Loucy (cell line): Measurements from ENCODE around the gene SDK2.

ENCODE experiments used
- H2AFZ ChIP-seq: fragments of 200-600 bp; sonication (generic); 2 replicates; pipeline ENCODE4 v1.6.0; 2016; ENCODE audit warnings: antibody characterized with exemption, mild to moderate bottlenecking, low read length, moderate library complexity
- H3F3A ChIP-seq: fragments of 200-600 bp; 2 replicates; pipeline ENCODE4 v1.6.0; 2016; ENCODE audit warnings: antibody characterized with exemption, low read depth, mild to moderate bottlenecking
- H3K27me3 ChIP-seq: fragments of 200-600 bp; sonication (generic); 2 replicates; pipeline ENCODE4 v1.6.1; 2014; ENCODE audit warnings: low read length, mild to moderate bottlenecking; ENCODE audit not compliant: insufficient read depth, poor library complexity, severe bottlenecking
- H3K36me3 ChIP-seq: fragments of 200-600 bp; sonication (generic); 2 replicates; pipeline ENCODE4 v1.6.1; 2016; ENCODE audit warnings: low read length; ENCODE audit not compliant: insufficient read depth
- H3K4me1 ChIP-seq: fragments of 200-600 bp; sonication (generic); 2 replicates; pipeline ENCODE4 v1.5.1; 2014; ENCODE audit warnings: low read length, mild to moderate bottlenecking; ENCODE audit not compliant: insufficient read depth, poor library complexity, severe bottlenecking
- H3K4me2 ChIP-seq: fragments of 200-600 bp; sonication (generic); 2 replicates; pipeline ENCODE4 v1.6.0; 2014; ENCODE audit warnings: antibody characterized with exemption, low read length, low read depth, mild to moderate bottlenecking; ENCODE audit not compliant: poor library complexity, severe bottlenecking
- H3K4me3 ChIP-seq: fragments of 200-600 bp; sonication (generic); 2 replicates; pipeline ENCODE4 v1.5.1; 2014; ENCODE audit warnings: low read length, mild to moderate bottlenecking, mixed read lengths; ENCODE audit not compliant: poor library complexity, severe bottlenecking
- H3K79me2 ChIP-seq: fragments of 200-600 bp; sonication (generic); 2 replicates; pipeline ENCODE4 v1.6.1; 2014; ENCODE audit warnings: low read length; ENCODE audit not compliant: insufficient read depth
- H3K9ac ChIP-seq: fragments of 200-600 bp; sonication (generic); 2 replicates; pipeline ENCODE4 v1.6.0; 2014; ENCODE audit warnings: mild to moderate bottlenecking, low read depth, low read length, moderate library complexity; ENCODE audit not compliant: poor library complexity, severe bottlenecking
- H3K9me2 ChIP-seq: fragments of 200-600 bp; sonication (generic); replicated peaks from 2 replicates; pipeline ENCODE4 v1.6.1; 2016; ENCODE audit warnings: low read depth, low read length, mixed read lengths
- H3K9me3 ChIP-seq: fragments of 200-600 bp; sonication (generic); 2 replicates; pipeline ENCODE4 v1.6.1; 2014; ENCODE audit warnings: mild to moderate bottlenecking, antibody characterized with exemption, low read length, low read depth; ENCODE audit not compliant: insufficient read depth
- H4K20me1 ChIP-seq: fragments of 200-600 bp; sonication (generic); 2 replicates; pipeline ENCODE4 v1.6.0; 2014; ENCODE audit warnings: antibody characterized with exemption, low read length, mild to moderate bottlenecking; ENCODE audit not compliant: insufficient read depth, poor library complexity, severe bottlenecking
- CTCF ChIP-seq: fragments of 200-600 bp; sonication (generic); conservative IDR thresholded peaks from 2 replicates; pipeline ENCODE4 v1.5.1; 2014; ENCODE audit warnings: mild to moderate bottlenecking, antibody characterized with exemption, low read length
- EZH2phosphoT487 ChIP-seq: fragments of 200-600 bp; IDR thresholded peaks from 2 replicates; pipeline ENCODE4 v1.6.1; 2018; ENCODE audit warnings: antibody characterized with exemption, mild to moderate bottlenecking, moderate library complexity, borderline replicate concordance

The SDK2 gene

GRCh38 chr17:73648543-73648820 is 4.2 kb upstream of the SDK2 start:
- Histone ChIP-seq H3K9me3 (no peaks in the 10 kb centered on the region), H3K9me2 (no peaks in the 10 kb centered on the region), H3K79me2 (peaks cover 10% of the 10 kb centered on the region; the same call in 1 of the 2 replicates), H3K36me3 (no peaks in the 10 kb centered on the region), H3K4me3 (no peak overlapping the region), H3K9ac (no peak overlapping the region), H3K4me1 (peaks cover 17% of the 10 kb centered on the region), H3F3A (no peaks in the 10 kb centered on the region; the same call in 1 of the 2 replicates), H4K20me1 (no peaks in the 10 kb centered on the region), H3K4me2 (no peak overlapping the region), H2AFZ (no peak overlapping the region), H3K27me3 (no peaks in the 10 kb centered on the region)
- TF ChIP-seq EZH2phosphoT487 (no peak), CTCF (no peak)

- Histone ChIP-seq H3K9ac (no peak overlapping the region), H3K9me3 (no peaks in the 10 kb centered on the region), H3K4me2 (no peak overlapping the region), H3K27me3 (no peaks in the 10 kb centered on the region), H3K9me2 (no peaks in the 10 kb centered on the region), H4K20me1 (no peaks in the 10 kb centered on the region), H3K79me2 (peaks cover 15% of the 10 kb centered on the region; the same call in 1 of the 2 replicates), H3K4me3 (no peak overlapping the region), H3K4me1 (peaks cover 17% of the 10 kb centered on the region), H3K36me3 (no peaks in the 10 kb centered on the region), H3F3A (no peaks in the 10 kb centered on the region; the same call in 1 of the 2 replicates), H2AFZ (no peak overlapping the region)
- TF ChIP-seq CTCF (no peak), EZH2phosphoT487 (no peak)
Observed at GRCh38 chr17:73647772-73648542, 3.7 kb upstream of the SDK2 start.

GRCh38 chr17:73647301-73647695 is 3.1 kb upstream of the SDK2 start:
- Histone ChIP-seq H3K4me1 (peaks cover 24% of the 10 kb centered on the region), H3K4me2 (no peak overlapping the region), H3K27me3 (no peaks in the 10 kb centered on the region), H3K79me2 (peaks cover 22% of the 10 kb centered on the region), H3F3A (no peaks in the 10 kb centered on the region; the same call in 1 of the 2 replicates), H4K20me1 (no peaks in the 10 kb centered on the region), H2AFZ (no peak overlapping the region), H3K9me3 (no peaks in the 10 kb centered on the region), H3K4me3 (no peak overlapping the region), H3K36me3 (no peaks in the 10 kb centered on the region), H3K9me2 (no peaks in the 10 kb centered on the region), H3K9ac (no peak overlapping the region)
- no peak for TF ChIP-seq CTCF
- no peak for TF ChIP-seq EZH2phosphoT487
